ENCODE data around the gene GSK3B.

Gene GSK3B

DNA sequence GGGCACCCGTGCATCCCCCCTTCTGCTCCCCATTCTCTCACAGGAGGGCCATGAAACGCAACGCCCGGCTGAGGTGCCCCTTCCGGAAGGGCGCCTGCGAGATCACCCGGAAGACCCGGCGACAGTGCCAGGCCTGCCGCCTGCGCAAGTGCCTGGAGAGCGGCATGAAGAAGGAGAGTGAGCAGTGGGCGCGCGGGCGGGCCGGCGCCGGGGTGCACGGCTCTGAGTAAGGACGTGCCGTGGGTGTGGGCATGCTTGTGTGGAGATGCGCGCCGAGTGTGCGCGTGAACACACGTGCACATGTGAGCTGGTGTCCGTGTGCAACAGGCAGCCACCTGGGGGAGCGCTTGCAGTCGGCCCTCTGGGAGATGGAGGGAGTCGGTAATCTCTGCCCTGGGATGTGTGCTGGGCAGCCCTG lies 284.2 kb downstream of the GSK3B start:
- TF ChIP-seq, protein P1, sequence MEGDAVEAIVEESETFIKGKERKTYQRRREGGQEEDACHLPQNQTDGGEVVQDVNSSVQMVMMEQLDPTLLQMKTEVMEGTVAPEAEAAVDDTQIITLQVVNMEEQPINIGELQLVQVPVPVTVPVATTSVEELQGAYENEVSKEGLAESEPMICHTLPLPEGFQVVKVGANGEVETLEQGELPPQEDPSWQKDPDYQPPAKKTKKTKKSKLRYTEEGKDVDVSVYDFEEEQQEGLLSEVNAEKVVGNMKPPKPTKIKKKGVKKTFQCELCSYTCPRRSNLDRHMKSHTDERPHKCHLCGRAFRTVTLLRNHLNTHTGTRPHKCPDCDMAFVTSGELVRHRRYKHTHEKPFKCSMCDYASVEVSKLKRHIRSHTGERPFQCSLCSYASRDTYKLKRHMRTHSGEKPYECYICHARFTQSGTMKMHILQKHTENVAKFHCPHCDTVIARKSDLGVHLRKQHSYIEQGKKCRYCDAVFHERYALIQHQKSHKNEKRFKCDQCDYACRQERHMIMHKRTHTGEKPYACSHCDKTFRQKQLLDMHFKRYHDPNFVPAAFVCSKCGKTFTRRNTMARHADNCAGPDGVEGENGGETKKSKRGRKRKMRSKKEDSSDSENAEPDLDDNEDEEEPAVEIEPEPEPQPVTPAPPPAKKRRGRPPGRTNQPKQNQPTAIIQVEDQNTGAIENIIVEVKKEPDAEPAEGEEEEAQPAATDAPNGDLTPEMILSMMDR (IDR thresholded peaks at IDR 0.05; ENCODE audit: insufficient read depth, low read depth, low read length, missing control alignments) = peak; percentile 29
- DNase-seq (ENCODE audit: low read depth) = peak; percentile 45

DNA sequence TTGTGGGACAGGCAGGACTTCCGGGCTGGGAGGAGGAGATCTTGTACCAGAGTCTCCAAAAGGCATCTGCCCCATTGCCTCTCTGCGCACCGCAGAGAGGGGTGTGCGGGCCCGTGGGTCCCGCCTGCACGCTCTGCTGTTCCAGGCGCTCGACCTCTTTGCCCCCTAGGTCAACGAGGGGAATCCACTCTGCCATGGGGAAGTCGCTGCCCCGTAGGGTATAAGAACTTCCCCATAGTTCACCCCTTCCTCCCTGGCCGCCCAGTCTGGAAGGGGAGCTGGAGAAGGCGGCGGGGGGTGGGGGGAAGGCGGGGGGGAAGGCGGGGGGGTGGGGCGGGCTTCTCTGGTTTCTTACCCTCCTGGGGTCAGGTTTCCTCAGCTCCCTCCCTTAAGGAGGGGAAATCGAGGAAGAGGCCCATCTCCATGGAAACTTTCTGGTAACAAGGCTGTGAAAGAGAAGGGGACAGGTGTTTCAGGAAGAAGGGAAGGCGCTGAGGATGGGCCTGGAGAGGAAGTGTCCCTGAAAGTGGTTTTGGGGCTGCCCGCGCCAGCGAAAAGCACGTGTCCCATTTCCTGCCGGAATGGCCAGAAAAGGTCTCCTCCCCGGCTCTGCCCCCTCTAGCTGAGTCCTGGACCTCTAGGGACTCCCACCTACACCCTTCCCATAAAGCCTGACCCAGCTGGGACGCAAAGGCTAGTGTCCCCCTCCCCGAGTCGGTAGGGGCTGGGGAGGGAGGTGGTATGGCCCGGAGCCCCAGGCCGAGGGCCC lies 284.8 kb downstream of the GSK3B start:
- H3K4me3 ChIP-seq (ENCODE audit: low read length) = peak overlapping the region; percentile 42
- TF ChIP-seq, protein P1 (IDR thresholded peaks at IDR 0.05; ENCODE audit: insufficient read depth, low read depth, low read length, missing control alignments) = no peak
- no peak for DNase-seq (ENCODE audit: low read depth)

More for the DNA sequence above, 284.2 kb downstream of the GSK3B start:
- peak overlapping the region; percentile 42 for H3K4me3 ChIP-seq (ENCODE audit: low read length)

DNA sequence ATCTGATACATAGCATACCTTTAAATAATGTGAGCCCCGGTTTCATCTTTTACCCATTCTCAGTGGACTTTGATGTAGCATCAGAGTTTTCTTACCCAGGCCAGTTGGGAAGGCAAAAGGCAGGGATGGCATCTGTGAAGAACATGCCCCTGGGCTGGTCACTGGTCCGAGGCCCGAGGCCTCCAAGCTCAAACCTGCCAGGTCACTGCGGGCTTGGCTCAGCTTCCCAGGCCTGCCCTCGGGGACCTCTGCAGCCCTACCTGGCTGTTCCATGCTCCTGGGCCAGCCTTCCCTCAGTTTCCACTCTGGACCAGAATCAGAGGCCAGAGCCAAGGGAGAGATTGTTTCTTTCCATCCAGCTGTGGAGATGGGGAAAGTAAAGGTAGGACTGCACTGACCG lies 285.4 kb downstream of the GSK3B start:
- no peak overlapping the region for H3K4me3 ChIP-seq (ENCODE audit: low read length)
- no peak for DNase-seq (ENCODE audit: low read depth)
- TF ChIP-seq, protein P1 (IDR thresholded peaks at IDR 0.05; ENCODE audit: insufficient read depth, low read depth, low read length, missing control alignments) = no peak

DNA sequence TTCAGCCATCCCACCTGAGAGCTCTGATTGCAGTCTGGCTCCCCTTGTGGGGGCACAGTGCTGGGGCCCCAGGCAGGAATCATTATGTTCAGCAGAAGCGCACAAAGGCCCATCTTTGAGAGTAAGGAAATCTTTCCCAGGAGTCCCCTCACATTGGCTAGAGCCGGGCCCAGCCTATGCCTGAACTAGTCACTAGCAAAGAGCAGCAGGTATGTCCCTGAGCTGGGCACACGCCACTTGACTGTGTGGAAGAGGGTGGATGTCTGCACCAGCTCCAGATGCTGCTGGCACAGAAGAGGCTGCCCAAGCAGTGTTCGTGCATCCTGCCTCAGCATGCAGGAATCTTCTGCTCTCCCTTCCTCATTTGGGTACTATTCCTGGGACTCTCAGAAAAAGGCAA lies 286.0 kb downstream of the GSK3B start:
- DNase-seq (ENCODE audit: low read depth) = no peak
- TF ChIP-seq, protein P1 (IDR thresholded peaks at IDR 0.05; ENCODE audit: insufficient read depth, low read depth, low read length, missing control alignments) = no peak
- H3K4me3 ChIP-seq (ENCODE audit: low read length) = no peak overlapping the region

DNA sequence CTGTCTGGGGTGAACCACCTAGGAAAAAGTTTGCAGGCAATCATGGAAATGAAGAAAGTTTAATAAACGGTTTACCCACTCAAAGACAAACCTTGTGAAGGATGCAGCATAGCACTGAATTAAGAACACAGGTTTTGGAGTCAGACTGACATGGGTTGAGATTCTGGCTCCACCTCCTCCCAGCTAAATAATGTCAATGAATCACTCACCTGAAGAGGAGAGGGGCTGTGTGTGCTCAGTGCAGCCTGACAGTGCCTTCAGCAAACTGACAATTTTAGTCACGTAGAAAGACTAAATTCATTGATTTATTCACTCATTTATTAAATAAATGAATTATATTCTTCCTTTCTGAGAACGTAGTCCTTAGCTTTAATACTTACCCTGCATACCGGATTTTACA lies 293.4 kb downstream of the GSK3B start:
- TF ChIP-seq, protein P1 (IDR thresholded peaks at IDR 0.05; ENCODE audit: insufficient read depth, low read depth, low read length, missing control alignments) = no peak
- no peak overlapping the region for H3K4me3 ChIP-seq (ENCODE audit: low read length)
- no peak for DNase-seq (ENCODE audit: low read depth)

DNA sequence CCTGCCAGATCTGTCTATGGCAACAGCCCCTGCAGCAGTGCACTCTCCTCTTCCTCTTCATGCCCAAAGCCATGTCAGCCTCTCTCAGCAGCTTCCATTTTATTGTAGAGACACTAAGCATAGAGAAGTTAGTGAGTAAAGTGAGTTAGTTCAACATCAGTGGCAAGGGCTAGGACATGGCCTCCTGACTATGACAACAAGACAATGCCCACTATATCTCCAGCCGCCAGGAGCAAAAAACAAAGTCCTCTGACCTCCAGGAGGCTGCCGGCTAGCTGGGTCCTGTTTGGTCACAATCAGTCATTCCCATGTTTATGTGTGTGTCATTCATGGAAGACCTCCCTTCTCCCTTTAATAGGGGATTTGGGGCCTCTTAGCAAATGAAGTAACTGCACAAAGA lies 297.5 kb downstream of the GSK3B start:
- no peak for DNase-seq (ENCODE audit: low read depth)
- no peak overlapping the region for H3K4me3 ChIP-seq (ENCODE audit: low read length)
- TF ChIP-seq, protein P1 (IDR thresholded peaks at IDR 0.05; ENCODE audit: insufficient read depth, low read depth, low read length, missing control alignments) = no peak

DNA sequence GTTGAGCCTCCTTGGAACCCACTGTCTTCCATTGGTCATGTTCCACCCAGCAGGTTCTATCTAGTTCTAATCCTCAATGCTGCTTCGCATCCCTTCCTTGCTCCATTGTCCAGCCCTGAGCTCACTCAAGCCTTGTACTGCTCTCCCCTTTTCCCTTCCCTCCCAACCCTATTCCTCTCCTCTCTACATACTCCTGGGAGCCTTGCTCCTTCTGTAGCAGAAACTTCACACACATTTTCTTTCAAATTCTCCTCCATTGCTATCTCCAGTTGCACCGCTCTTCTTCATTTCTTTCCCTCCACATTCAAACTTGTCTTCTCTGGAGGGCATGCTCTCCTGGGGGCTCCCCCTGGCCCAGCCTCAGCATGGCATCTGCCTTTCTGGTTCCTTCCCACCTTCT lies 297.9 kb downstream of the GSK3B start:
- TF ChIP-seq, protein P1 (IDR thresholded peaks at IDR 0.05; ENCODE audit: insufficient read depth, low read depth, low read length, missing control alignments) = no peak
- no peak overlapping the region for H3K4me3 ChIP-seq (ENCODE audit: low read length)
- DNase-seq (ENCODE audit: low read depth) = no peak
